HG03565 (cell line): Measurements from ENCODE around the gene MORN4.
"Not testable (repeated sequence)": the region's sequence is repeated elsewhere in the genome, so short reads cannot be mapped to it uniquely, and the experiment has no call there.

Experiments
- ATAC-seq: cut with Tn5 transposase; IDR thresholded peaks from one replicate; pipeline ENCODE4 v1.9.1; 2021; ENCODE audit warnings: mild to moderate bottlenecking, moderate library complexity; ENCODE audit not compliant: unreplicated experiment

MORN4 gene

GRCh38 chr10:97642471-97643159 lies 9.3 kb upstream of the MORN4 start:
- ATAC-seq: not testable (repeated sequence)

DNA sequence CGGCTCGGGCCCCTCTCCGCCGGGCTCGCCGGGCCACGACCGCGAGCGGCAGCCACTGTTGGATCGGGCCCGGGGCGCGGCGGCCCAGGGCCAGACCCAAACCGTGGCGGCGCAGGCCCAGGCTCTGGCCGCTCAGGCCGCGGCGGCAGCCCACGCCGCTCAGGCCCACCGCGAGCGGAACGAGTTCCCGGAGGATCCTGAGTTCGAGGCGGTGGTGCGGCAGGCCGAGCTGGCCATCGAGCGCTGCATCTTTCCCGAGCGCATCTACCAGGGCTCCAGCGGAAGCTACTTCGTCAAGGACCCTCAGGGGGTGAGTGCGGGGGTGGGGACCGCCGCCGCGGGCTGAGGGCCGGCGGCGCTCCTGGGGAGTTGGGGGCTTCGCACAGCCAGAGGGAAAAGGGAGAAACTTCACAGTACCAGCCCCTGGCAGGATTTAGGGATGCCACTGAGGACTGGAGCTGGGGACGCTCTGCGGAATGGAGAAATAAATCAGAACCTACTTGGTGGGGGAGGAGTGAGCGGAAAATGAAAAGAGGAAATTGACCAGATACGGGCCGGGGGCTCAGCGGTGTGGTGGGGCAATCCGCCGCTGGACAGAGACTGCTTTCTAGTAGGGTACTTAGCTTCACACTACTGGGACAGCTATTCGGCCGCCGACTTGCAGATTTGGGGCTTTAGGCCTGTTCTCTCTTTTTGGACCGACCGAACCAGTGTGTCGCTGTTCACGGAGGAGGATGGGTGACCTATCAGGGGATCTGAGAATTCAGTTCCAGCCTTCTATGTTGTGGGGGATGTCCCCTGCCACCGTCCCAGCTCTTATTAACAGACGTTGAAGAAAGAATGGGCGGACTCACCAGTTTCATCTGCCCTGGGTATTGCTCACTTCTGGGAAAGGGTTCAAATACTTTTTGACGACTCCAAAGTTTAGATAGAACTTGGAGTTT lies 7.8 kb upstream of the MORN4 start:
- peak; percentile 16 for ATAC-seq

DNA sequence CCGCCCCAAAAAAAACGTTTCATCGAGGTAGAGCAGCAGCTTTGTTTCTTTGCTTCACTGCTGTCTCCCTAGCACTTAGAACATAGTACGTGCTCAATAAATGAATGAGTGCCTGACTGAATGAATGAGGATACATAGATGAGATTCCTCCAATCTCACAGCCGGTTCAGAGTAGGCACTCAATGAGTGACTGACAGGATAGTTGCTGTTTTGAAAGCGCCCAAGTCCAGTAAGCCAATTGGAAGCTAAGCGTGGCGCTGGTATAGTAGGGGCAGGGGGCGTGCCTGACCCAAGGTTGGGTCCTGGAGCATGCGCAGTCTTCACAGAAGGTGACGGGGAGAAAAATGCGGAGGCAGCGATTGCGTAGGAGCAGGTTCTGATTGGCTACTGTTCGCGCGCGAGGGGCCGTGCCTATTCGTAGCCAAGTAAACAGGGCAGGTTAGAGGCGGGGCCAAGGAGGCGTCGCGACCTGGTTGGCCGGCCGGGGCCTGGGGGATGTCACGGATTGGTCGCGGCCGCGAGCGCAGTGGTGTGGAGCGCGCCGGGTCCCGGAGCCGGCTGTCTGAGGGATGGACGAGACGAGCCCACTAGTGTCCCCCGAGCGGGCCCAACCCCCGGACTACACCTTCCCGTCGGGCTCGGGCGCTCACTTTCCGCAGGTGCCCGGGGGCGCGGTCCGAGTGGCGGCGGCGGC lies 7.0 kb upstream of the MORN4 start, which contains the start of gene PI4K2A:
Gene PI4K2A (plus strand): TSS at position 498 of the 694 bp plus-strand sequence. CDS start 72 bp downstream, at position 570.
- ATAC-seq: peak; percentile 91

- ATAC-seq: not testable (repeated sequence)
Measured at GRCh38 chr10:97639090-97639489, 5.8 kb upstream of the MORN4 start.

DNA sequence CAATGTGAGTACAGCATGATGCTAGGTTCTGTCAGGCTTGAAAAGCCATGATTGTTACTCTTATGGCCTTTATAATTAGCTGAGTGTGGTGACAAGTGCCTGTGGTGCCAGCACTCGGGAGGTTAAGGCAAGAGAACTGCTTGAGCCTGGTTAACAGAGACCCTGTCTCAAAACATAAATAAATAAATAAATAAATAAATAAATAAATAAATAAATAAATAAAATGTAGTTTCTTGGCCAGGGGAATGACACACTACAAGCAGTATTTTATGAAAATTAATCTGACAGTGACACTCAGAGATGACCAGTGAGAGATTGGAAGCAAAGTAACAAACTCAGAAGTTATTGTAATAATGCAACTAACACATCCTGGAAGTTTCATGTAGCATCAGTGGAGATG lies 2.3 kb upstream of the MORN4 start:
- ATAC-seq: no peak

DNA sequence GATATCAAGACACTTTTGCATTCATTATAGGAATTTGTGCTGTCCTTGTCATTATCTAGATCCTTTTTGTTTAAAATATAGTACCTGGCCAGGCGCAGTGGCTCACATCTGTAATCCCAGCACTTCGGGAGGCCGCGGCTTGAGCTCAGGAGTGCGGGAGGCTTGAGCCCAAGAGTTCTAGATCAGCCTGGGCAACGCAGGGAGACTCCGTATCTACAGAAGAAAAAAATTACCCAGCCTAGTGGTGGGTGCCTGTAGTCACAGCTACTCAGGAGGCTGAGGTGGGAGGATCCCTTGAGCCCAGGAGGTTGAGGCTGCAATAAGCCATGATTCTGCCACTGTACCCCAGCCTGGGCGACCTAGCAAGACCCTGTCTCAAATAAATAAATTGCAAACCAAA lies 621 bp upstream of the MORN4 start:
- no peak for ATAC-seq

DNA sequence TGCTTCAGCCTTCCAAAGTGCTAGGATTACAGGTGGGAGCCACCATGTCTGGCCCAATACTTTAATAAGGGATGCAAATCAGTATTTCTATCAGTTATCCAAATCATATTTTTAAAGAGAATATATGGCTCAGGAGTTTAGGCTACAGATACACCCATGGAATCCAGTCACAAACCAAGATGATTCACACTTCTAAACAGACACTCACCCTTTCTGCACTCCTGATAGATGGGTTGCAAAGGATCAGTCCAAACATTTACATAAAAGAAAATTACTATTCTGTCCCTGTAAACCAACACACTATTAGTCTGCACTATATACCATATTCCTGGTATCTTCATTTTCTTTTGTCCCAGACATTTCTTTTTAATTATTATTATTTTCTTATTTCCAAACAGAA lies 2.2 kb downstream of the MORN4 start:
- no peak for ATAC-seq

DNA sequence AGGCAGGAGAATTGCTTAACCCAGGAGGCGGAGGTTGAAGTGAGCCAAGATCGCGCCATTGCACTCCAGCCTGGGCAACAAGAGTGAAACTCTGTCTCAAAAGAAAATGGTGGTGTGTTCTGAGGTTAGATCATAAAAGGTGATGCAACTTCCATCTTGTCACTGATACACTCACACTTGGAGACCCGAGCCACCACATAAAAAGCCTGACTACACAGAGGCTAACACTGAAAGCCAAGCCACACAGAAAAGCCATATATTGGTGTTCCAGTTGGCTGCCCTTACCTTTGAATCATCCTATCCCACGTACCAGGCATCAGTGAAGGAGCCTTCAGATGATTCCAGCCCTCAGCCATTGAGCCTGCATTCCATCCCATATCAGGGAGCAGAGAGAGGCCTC lies 4.0 kb downstream of the MORN4 start:
- no peak for ATAC-seq

DNA sequence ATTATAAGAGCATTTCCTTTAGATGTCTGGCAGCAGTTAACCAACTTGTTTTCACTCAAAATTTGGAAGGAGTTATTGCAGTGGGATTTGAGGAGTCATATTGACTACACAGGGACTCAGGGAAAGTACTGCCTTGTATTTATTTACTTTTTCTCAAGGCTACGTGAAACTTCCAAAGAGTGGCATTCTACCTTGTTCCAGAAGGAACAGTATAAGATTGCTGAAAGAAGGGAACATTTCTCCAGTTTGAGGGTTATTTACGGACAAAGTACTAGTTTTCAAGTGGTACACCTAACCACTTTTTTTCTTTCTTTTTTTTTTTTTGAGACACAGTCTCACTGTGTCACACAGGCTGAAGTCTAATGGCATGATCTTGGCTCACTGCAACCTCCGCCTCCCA lies 5.1 kb downstream of the MORN4 start:
- no peak for ATAC-seq

- no peak for ATAC-seq
Measured at GRCh38 chr10:97627731-97628130, 5.6 kb downstream of the MORN4 start.

DNA sequence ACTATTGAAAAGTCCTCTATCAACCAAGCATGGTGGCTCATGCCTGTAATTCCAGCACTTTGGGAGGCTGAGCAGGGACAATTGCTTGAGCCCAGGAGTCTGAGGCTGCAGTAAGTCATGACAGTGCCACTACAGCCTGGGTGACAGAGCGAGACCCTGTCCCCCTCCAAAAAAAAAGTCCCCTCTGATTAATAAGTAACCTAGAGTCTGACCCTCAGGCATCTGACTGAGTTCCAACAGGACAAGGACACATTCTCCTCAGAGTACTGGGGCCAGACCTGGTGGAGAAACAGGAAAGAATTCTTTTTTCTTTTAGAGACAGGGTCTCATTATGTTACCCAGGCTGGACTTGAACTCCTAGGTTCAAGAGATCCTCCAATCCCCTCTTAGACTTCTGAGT lies 10.0 kb downstream of the MORN4 start:
- ATAC-seq: no peak

DNA sequence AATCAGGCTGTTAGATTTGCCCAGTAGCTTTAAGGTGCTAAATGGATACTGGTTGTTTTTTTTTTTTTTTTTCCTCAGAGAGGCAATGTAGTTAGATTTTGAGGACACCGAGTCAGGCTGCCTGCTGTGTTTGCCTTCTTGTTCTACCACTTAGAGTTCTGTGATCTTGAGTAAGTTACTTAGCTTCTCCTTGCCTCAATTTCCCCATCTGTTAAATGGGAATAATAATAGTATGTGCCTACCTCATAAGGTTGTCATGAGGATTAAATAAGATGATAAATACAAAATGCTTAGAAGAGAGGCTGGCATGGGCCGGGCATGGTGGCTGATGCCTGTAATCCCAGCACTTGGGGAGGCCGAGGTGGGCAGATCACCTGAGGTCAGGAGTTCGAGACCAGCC lies 14.6 kb downstream of the MORN4 start:
- ATAC-seq: no peak

- no peak for ATAC-seq
Measured at GRCh38 chr10:97618285-97618684, 15.0 kb downstream of the MORN4 start.

GRCh38 chr10:97612386-97612785 lies 20.9 kb downstream of the MORN4 start:
- ATAC-seq: no peak

GRCh38 chr10:97611473-97611872 lies 21.8 kb downstream of the MORN4 start:
- no peak for ATAC-seq

DNA sequence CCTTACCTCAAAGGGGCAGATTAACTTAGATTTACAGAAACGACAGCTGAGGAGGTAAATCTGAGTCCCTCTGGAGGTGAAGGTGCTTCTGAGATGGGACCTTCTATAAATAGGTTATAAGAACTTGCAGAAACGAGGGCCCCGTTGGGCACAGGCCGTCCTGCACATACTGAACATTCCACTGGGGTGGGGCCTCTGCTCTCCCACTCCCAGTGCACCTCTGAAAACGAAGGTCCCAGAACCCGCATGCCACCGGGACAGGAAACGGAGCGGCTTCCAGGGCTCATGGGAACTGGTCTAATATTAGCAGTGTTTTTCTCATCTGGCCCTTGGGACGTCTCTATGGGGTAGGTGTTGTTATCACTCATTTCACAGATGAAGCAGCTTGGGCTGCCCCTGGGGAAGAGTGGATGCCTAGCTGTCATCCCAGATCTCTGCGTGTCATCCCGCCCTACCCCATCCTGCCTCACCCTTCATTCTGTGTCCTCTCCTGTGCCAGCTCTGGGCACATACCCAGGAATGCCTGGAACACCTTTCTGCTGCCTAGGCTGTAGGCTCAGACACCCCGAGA lies 24.2 kb downstream of the MORN4 start:
- ATAC-seq: no peak

GRCh38 chr10:97607095-97607636 lies 26.1 kb downstream of the MORN4 start:
- ATAC-seq: no peak

DNA sequence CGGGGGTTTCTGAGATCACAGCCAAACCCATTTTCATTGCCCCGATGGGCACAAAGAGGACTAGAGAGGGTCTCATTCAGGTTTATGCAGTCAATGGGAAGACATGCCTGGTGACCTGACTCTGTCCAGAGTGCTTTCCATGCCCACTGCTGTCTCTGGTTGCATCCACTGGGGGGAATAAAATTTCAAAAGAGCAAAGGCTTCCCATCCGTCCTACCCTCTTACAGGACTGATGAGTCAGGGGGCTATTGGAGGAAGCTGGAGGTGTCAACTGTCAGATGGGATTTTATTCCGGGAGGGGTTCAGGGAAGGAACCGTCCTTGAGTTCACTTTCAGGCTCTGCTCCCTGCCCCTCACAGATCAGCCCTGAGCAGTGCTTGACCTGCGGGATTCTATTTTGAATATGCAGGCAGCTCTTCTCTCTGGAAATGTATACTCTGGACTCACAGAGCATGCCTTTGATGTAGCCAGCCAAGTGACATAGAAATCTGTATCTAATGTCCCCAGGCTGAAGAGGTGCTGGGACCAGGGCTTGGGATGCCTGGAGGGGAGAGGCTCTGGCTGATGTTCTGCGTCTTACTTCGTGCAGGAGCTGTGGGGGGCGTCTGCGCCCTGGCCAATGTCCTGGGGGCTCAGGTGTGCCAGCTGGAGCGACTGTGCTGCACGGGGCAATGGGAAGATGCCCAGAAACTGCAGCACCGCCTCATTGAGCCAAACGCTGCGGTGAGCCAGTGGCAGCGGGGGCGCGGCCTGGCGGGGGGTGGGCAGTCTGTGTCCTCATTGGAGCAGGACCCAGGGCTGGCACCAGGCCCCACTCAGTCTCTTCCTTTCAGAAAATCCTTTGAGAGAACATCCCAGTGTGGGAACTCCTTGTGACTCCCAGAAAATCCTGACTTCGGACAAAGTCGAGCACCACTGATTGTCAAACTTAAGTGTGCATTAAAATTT lies 31.8 kb downstream of the MORN4 start:
- ATAC-seq: no peak

DNA sequence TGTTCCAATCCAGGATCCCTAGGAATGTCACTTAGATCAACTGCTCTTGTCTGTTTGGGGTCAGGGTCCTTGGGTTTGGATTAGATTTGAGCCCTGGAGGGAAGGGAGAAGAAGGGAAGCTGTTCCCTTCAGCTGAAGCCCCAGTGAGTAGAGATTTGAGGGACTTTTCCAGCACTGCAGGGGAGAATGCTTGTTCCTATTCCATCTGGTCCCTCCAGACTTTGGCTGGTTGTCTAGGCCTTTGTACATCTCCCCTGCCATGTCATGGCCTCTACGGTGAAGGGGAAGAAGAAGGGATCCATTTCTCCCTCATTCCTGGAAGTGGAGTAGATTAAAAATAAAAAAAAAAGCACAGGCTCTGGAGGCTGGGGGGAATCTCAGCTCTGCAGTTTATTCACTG lies 32.7 kb downstream of the MORN4 start:
- no peak for ATAC-seq

DNA sequence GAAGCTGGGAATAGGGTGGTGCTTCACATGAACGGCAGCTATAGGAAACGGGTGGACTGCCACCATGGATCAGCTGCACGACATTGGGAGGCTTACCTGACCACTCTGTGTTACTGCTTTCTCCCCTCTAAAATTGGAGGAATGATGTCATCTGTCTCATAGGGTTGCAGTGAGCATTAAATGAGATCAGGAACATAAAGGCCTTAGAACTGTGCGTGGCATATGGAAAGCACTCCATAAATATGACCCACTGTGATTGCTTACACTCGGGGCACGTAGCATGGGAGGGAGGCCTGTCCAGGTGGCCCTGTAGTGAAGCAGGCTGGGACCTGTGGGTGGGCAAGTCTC lies 34.1 kb downstream of the MORN4 start:
- ATAC-seq: no peak
